ENCODE measurements around the gene HAUS8. TPM values are rescaled to one million over a fixed set of nuclear protein-coding genes. Genes with fewer than 3 reads are reported as not detected.
"Not testable (repeated sequence)": the region's sequence is repeated elsewhere in the genome, so short reads cannot be mapped to it uniquely, and the experiment has no call there.

Gene HAUS8
- polyA plus RNA-seq, 1 donor from 2014 or later, result 3.6 TPM

GRCh38 chr19:17095141-17095919 lies 20.1 kb upstream of the HAUS8 start:
- H3K4me3 ChIP-seq (ENCODE audit: low read length), result no peak overlapping the region
- no peak overlapping the region for H2AFZ ChIP-seq (ENCODE audit: low read depth, low read length)
- H3K27ac ChIP-seq (ENCODE audit: low read length), result no peak overlapping the region
- no peaks in the 10 kb centered on the region for H3K9me2 ChIP-seq (ENCODE audit: insufficient read depth, low read length)
- H3K4me2 ChIP-seq (ENCODE audit: low read length), result no peak overlapping the region
- peaks cover 5% of the 10 kb centered on the region for H3K79me2 ChIP-seq (replicated peaks; ENCODE audit: insufficient read depth, low read length)
- no peaks in the 10 kb centered on the region for H4K20me1 ChIP-seq (ENCODE audit: insufficient read depth)
- no peaks in the 10 kb centered on the region for H3K9me3 ChIP-seq (ENCODE audit: low read length)
- no peaks in the 10 kb centered on the region for H3F3A ChIP-seq (ENCODE audit: insufficient read depth, low read length, poor library complexity, severe bottlenecking)
- H3K36me3 ChIP-seq (ENCODE audit: insufficient read depth, low read length), result no peaks in the 10 kb centered on the region
- no peaks in the 10 kb centered on the region for H3K27me3 ChIP-seq (ENCODE audit: insufficient read depth, low read depth, low read length)
- no peak for TF ChIP-seq CTCF (IDR thresholded peaks at IDR 0.05; ENCODE audit: poor library complexity, severe bottlenecking)
- TF ChIP-seq SMC3 (conservative IDR thresholded peaks at IDR 0.05; ENCODE audit: poor library complexity), result no peak
- no peak for TF ChIP-seq EP300 (conservative IDR thresholded peaks at IDR 0.05; ENCODE audit: poor library complexity, severe bottlenecking)
- TF ChIP-seq, protein P1, sequence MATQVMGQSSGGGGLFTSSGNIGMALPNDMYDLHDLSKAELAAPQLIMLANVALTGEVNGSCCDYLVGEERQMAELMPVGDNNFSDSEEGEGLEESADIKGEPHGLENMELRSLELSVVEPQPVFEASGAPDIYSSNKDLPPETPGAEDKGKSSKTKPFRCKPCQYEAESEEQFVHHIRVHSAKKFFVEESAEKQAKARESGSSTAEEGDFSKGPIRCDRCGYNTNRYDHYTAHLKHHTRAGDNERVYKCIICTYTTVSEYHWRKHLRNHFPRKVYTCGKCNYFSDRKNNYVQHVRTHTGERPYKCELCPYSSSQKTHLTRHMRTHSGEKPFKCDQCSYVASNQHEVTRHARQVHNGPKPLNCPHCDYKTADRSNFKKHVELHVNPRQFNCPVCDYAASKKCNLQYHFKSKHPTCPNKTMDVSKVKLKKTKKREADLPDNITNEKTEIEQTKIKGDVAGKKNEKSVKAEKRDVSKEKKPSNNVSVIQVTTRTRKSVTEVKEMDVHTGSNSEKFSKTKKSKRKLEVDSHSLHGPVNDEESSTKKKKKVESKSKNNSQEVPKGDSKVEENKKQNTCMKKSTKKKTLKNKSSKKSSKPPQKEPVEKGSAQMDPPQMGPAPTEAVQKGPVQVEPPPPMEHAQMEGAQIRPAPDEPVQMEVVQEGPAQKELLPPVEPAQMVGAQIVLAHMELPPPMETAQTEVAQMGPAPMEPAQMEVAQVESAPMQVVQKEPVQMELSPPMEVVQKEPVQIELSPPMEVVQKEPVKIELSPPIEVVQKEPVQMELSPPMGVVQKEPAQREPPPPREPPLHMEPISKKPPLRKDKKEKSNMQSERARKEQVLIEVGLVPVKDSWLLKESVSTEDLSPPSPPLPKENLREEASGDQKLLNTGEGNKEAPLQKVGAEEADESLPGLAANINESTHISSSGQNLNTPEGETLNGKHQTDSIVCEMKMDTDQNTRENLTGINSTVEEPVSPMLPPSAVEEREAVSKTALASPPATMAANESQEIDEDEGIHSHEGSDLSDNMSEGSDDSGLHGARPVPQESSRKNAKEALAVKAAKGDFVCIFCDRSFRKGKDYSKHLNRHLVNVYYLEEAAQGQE (IDR thresholded peaks at IDR 0.05; ENCODE audit: borderline replicate concordance), result no peak
- no peak for TF ChIP-seq POLR2AphosphoS5 (IDR thresholded peaks at IDR 0.05)
- TF ChIP-seq RAD21 (conservative IDR thresholded peaks at IDR 0.05), result no peak
- no peak for TF ChIP-seq TAF1 (IDR thresholded peaks at IDR 0.05; ENCODE audit: low read depth)
- no peak for TF ChIP-seq MXI1 (conservative IDR thresholded peaks at IDR 0.05; ENCODE audit: poor library complexity, severe bottlenecking)
- TF ChIP-seq EZH2 (IDR thresholded peaks at IDR 0.05; ENCODE audit: borderline replicate concordance, insufficient read depth, low read length, poor library complexity, severe bottlenecking), result no peak
- no peak overlapping the region for H3K9ac ChIP-seq (ENCODE audit: low read length)

GRCh38 chr19:17094694-17095093 lies 19.4 kb upstream of the HAUS8 start:
- not testable (repeated sequence) for H3K27ac ChIP-seq (ENCODE audit: low read length); H3K9me2 ChIP-seq (ENCODE audit: insufficient read depth, low read length); H3K4me3 ChIP-seq (ENCODE audit: low read length); H3K9me3 ChIP-seq (ENCODE audit: low read length); H4K20me1 ChIP-seq (ENCODE audit: insufficient read depth); H3F3A ChIP-seq (ENCODE audit: insufficient read depth, low read length, poor library complexity, severe bottlenecking); H3K27me3 ChIP-seq (ENCODE audit: insufficient read depth, low read depth, low read length); H3K4me2 ChIP-seq (ENCODE audit: low read length); H3K36me3 ChIP-seq (ENCODE audit: insufficient read depth, low read length); H3K9ac ChIP-seq (ENCODE audit: low read length); H3K79me2 ChIP-seq (replicated peaks; ENCODE audit: insufficient read depth, low read length); H2AFZ ChIP-seq (ENCODE audit: low read depth, low read length)

All from neural cell (in vitro differentiated cells).